ENCODE results near the gene TECTA. TPM values are rescaled to one million over a fixed set of nuclear protein-coding genes. Genes with fewer than 3 reads are reported as not detected.

The TECTA gene
- total RNA-seq (under 1 TPM; 0.18 to 0.50 (median 0.29) TPM), polyA plus RNA-seq (under 1 TPM; 0.46 to 0.73 TPM)

GRCh38 chr11:121100943-121101342, at the start of gene TECTA:
TECTA (plus strand) TSS chr11:121101243; CDS start chr11:121102666, 1,423 bp downstream.
- no peak for ATAC-seq
- WGBS, 2 donors, result 89 to 96% methylated on average over 2 of the region's 2 CpGs

GRCh38 chr11:121053244-121053643, 47.8 kb upstream of the TECTA start:
- DNase-seq (no peak), ATAC-seq (no peak), FAIRE-seq (no peak)
- no peak overlapping the region for H3K4me3 ChIP-seq
- no peaks in the 10 kb centered on the region for H3K27me3 ChIP-seq
- intact Hi-C loops (cut with DNase I), result no loop called here
- 95 to 96% methylated on average over 4 of the region's 4 CpGs for WGBS, 2 donors
- no peaks in the 10 kb centered on the region for H3K9me3 ChIP-seq
- TF ChIP-seq CTCF (IDR thresholded peaks at IDR 0.05), result no peak
- H3K27ac ChIP-seq, result no peak overlapping the region
- peaks cover 0 to 6% (median 0%) of the 10 kb centered on the region in 3 donors for H3K4me1 ChIP-seq
- peaks cover 0 to 10% (median 7%) of the 10 kb centered on the region in 3 donors for H3K36me3 ChIP-seq

More at GRCh38 chr11:121100943-121101342, at the start of gene TECTA:
- H3K4me1 ChIP-seq, result no peaks in the 10 kb centered on the region
- no peak for DNase-seq
- intact Hi-C loops (cut with DNase I), result no loop called here
- H3K36me3 ChIP-seq, result no peaks in the 10 kb centered on the region
- no peaks in the 10 kb centered on the region for H3K27me3 ChIP-seq
- FAIRE-seq, result no peak
- no peak within 1 kb of the TSS for H3K27ac ChIP-seq
- TF ChIP-seq CTCF (IDR thresholded peaks at IDR 0.05), result no peak
- H3K9me3 ChIP-seq, result no peaks in the 10 kb centered on the region
- H3K4me3 ChIP-seq, result no peak within 1 kb of the TSS

- FAIRE-seq (no peak), DNase-seq (no peak), ATAC-seq (no peak)
- Histone ChIP-seq H3K27me3 (no peaks in the 10 kb centered on the region), H3K4me3 (no peak overlapping the region), H3K36me3 (peaks cover 0 to 10% (median 7%) of the 10 kb centered on the region in 3 donors), H3K27ac (no peak overlapping the region), H3K9me3 (no peaks in the 10 kb centered on the region), H3K4me1 (no peaks in the 10 kb centered on the region)
- WGBS, 2 donors, result 93 to 95% methylated on average over 2 of the region's 2 CpGs
- no peak for TF ChIP-seq CTCF (IDR thresholded peaks at IDR 0.05)
- intact Hi-C loops (cut with DNase I), result no loop called here
Observed at GRCh38 chr11:121054266-121054665, 46.8 kb upstream of the TECTA start.

GRCh38 chr11:121055076-121055475, 46.0 kb upstream of the TECTA start:
- ATAC-seq, result no peak
- TF ChIP-seq CTCF (IDR thresholded peaks at IDR 0.05), result no peak
- no peak for DNase-seq
- Histone ChIP-seq H3K27me3 (no peaks in the 10 kb centered on the region), H3K9me3 (no peaks in the 10 kb centered on the region), H3K27ac (no peak overlapping the region), H3K36me3 (peaks cover 0 to 14% (median 7%) of the 10 kb centered on the region in 3 donors), H3K4me1 (no peaks in the 10 kb centered on the region), H3K4me3 (no peak overlapping the region)
- WGBS, 2 donors, result 88 to 96% methylated on average over 3 of the region's 3 CpGs
- intact Hi-C loops (cut with DNase I), result no loop called here
- FAIRE-seq, result no peak

GRCh38 chr11:121057922-121058321, 43.1 kb upstream of the TECTA start:
- intact Hi-C loops (cut with DNase I), result no loop called here
- TF ChIP-seq CTCF (IDR thresholded peaks at IDR 0.05), result no peak
- ATAC-seq (no peak), FAIRE-seq (no peak), DNase-seq (no peak)
- no peak overlapping the region for H3K27ac ChIP-seq
- H3K4me3 ChIP-seq, result no peak overlapping the region
- no peaks in the 10 kb centered on the region for H3K9me3 ChIP-seq
- H3K36me3 ChIP-seq, result peaks cover 0 to 23% (median 7%) of the 10 kb centered on the region in 3 donors
- no peaks in the 10 kb centered on the region for H3K4me1 ChIP-seq
- no peaks in the 10 kb centered on the region for H3K27me3 ChIP-seq
- 83 to 89% methylated on average over 4 of the region's 4 CpGs for WGBS, 2 donors

Data from pancreas (tissue), 10 donors.